HepG2 (cell line): ENCODE measurements around the gene ZNF444. TPM values are rescaled to one million over a fixed set of nuclear protein-coding genes. Genes with fewer than 3 reads are reported as not detected.

ENCODE experiments used
- ATAC-seq: fragments of 200-7000 bp; cut with Tn5 transposase; 3 replicates; pipeline ENCODE4 v1.9.1; 2020; ENCODE audit warnings: mild to moderate bottlenecking, moderate library complexity
- BruUV-seq: library from RNA; stranded (reverse); fragments of 400-500 nt; replicated peaks from 2 replicates; lab custom pipeline; 2021; lab: Mats Ljungman, UMichigan
- CTCF ChIA-PET: fragments of 300-600 bp; formaldehyde crosslinking; extraction: SDS; loops from one replicate; lab custom pipeline; 2021; ENCODE audit warnings: low total read pairs, inconsistent platforms, low intra/inter-chr PET ratio; lab: Yijun Ruan, JAX
- POLR2A ChIA-PET: fragments of 350-600 bp; sonication (Branson Sonifier 250); formaldehyde crosslinking; loops from one replicate; lab custom pipeline; 2020; ENCODE audit warnings: antibody characterized with exemption, inconsistent platforms; lab: Yijun Ruan, JAX
- DNase-seq: peaks from one replicate; pipeline ENCODE4 v3.0.0-alpha.2; 2015; ENCODE audit warnings: low spot score
- FAIRE-seq: peaks from 3 replicates; lab custom pipeline; 2011; peaks lifted over from hg19 to GRCh38; lab: Jason Lieb, UNC
- H2AFZ ChIP-seq: one replicate; pipeline ENCODE4 v1.6.1; 2011; ENCODE audit warnings: low read length, inconsistent platforms
- H3K27ac ChIP-seq: fragments of 300-600 bp; 3 replicates; pipeline ENCODE4 v1.8.0; 2011; ENCODE audit warnings: mixed run types, mild to moderate bottlenecking, mixed read lengths, low read length, inconsistent platforms; ENCODE audit not compliant: insufficient read depth; ENCODE audit errors: extremely low read length
- H3K27me3 ChIP-seq, 2 experiments: fragments of 200-600 bp in 1 of 2; 2 replicates in 1 of 2; 3 replicates in 1 of 2; pipeline versions ENCODE4 v1.6.0 to v1.8.0; 2011; ENCODE audit warnings: low read length in 2 of 2, mild to moderate bottlenecking in 2 of 2, moderate library complexity in 2 of 2, inconsistent platforms in 1 of 2; ENCODE audit not compliant: insufficient read depth in 2 of 2, control insufficient read depth in 1 of 2
- H3K36me3 ChIP-seq, 2 experiments: fragments of 200-600 bp in 1 of 2; replicated peaks in 1 of 2; 2 replicates in 1 of 2; 3 replicates in 1 of 2; pipeline versions ENCODE4 v1.5.1 to v1.8.0; 2011; ENCODE audit warnings: low read length in 2 of 2, inconsistent platforms in 1 of 2; ENCODE audit not compliant: insufficient read depth in 2 of 2, control insufficient read depth in 1 of 2
- H3K4me1 ChIP-seq: 2 replicates; pipeline ENCODE4 v1.5.1; 2012; ENCODE audit warnings: low read length, inconsistent platforms; ENCODE audit not compliant: insufficient read depth
- H3K4me2 ChIP-seq: 2 replicates; pipeline ENCODE4 v1.6.0; 2011; ENCODE audit warnings: low read depth, low read length, inconsistent platforms
- H3K4me3 ChIP-seq, 3 experiments: fragments of 200-600 bp in 1 of 3; sonication (generic), shearing (Covaris generic) in 1 of 3; replicated peaks in 1 of 3; 2 replicates each; pipeline ENCODE4 v1.5.1; 2011 to 2016; ENCODE audit warnings: low read length in 3 of 3, inconsistent platforms in 2 of 3, low read depth in 2 of 3, mild to moderate bottlenecking in 2 of 3, control low read depth in 1 of 3, mixed read lengths in 1 of 3; ENCODE audit not compliant: insufficient read depth in 1 of 3
- H3K79me2 ChIP-seq: one replicate; pipeline ENCODE4 v1.6.1; 2011; ENCODE audit warnings: low read length, inconsistent platforms; ENCODE audit not compliant: insufficient read depth
- H3K9ac ChIP-seq: 2 replicates; pipeline ENCODE4 v1.6.0; 2011; ENCODE audit warnings: mild to moderate bottlenecking, low read depth, low read length, inconsistent platforms; ENCODE audit not compliant: insufficient read depth
- H3K9me3 ChIP-seq: 2 replicates; pipeline ENCODE4 v1.5.1; 2012; ENCODE audit warnings: mild to moderate bottlenecking, low read length
- H4K20me1 ChIP-seq: 2 replicates; pipeline ENCODE4 v1.6.0; 2011; ENCODE audit warnings: inconsistent platforms, mild to moderate bottlenecking, low read length, moderate library complexity; ENCODE audit not compliant: insufficient read depth
- CBFB ChIP-seq: sonication (generic); formaldehyde crosslinking; IDR thresholded peaks from 2 replicates; pipeline ENCODE4 v1.4.0; 2020; ENCODE audit warnings: missing genetic modification reagents
- LRRFIP1 ChIP-seq: sonication (generic); formaldehyde crosslinking; conservative IDR thresholded peaks from 2 replicates; pipeline ENCODE4 v1.4.0; 2020; ENCODE audit warnings: missing genetic modification reagents
- MYNN ChIP-seq: sonication (generic); formaldehyde crosslinking; IDR thresholded peaks from 2 replicates; pipeline ENCODE4 v1.4.0; 2020; ENCODE audit warnings: mild to moderate bottlenecking, low read depth, missing genetic modification reagents
- RBFOX2 ChIP-seq: fragments of 200-400 bp; formaldehyde crosslinking; IDR thresholded peaks from 2 replicates; pipeline ENCODE4 v1.6.1; 2017; ENCODE audit warnings: low read depth, mild to moderate bottlenecking, low read length
- RBM22 ChIP-seq: fragments of 200-400 bp; formaldehyde crosslinking; optimal IDR thresholded peaks from 2 replicates; pipeline ENCODE3; 2017; ENCODE audit warnings: mild to moderate bottlenecking, low read length, moderate library complexity
- ZBTB39 ChIP-seq: sonication (generic); formaldehyde crosslinking; IDR thresholded peaks from 2 replicates; pipeline ENCODE4 v1.5.0; 2020; ENCODE audit warnings: missing genetic modification reagents
- ZNF136 ChIP-seq: sonication (generic); formaldehyde crosslinking; IDR thresholded peaks from 2 replicates; pipeline ENCODE4 v1.8.1; 2022; ENCODE audit warnings: low read depth, mild to moderate bottlenecking, moderate library complexity, missing genetic modification reagents
- ZNF205 ChIP-seq: IDR thresholded peaks from 2 replicates; pipeline ENCODE4 v1.6.1; 2018; ENCODE audit warnings: missing biosample characterization, missing genetic modification reagents
- ZNF562 ChIP-seq: sonication (generic); formaldehyde crosslinking; IDR thresholded peaks from 2 replicates; pipeline ENCODE4 v1.8.0; 2022; ENCODE audit warnings: missing genetic modification reagents, borderline replicate concordance
- WGBS: methylation state at CpG from one replicate; pipeline ENCODE4 v1.1.6; 2017; ENCODE audit warnings: low lambda C conversion rate; 5-methylcytosine and 5-hydroxymethylcytosine counted together
- in situ Hi-C: cut with HindIII; loops from 2 replicates; pipeline ENCODE4 v1.10.0; 2017; ENCODE audit warnings: low pct_unique_long_range_greater_than_20kb; ENCODE audit not compliant: extremely low pct_ligation_motif_present
- intact Hi-C: fragments of 100-400 bp; cut with micrococcal nuclease; formaldehyde crosslinking; loops from one replicate; pipeline ENCODE4 v1.10.0; 2022; ENCODE audit not compliant: unreplicated experiment
- polyA plus RNA-seq, 8 experiments: library from polyadenylated mRNA; depleted of rRNA in 3 of 8; stranded (reverse) in 7 of 8; unstranded in 1 of 8; fragments of >200 nt; fragmentation: Illumina TruSeq in 4 of 8; extraction: Trizol in 4 of 8; gene quantifications; 2 replicates each; pipeline versions ENCODE4 v1.2.1 to v1.2.3, GENCODE V29; 2011 to 2016; ENCODE audit warnings: low read depth in 4 of 8, missing spikeins in 1 of 8, mixed read lengths in 1 of 8; ENCODE audit not compliant: insufficient read depth in 1 of 8
- total RNA-seq, 5 experiments: library from RNA; depleted of rRNA; stranded (reverse); fragments of >200 nt; fragmentation: Illumina TruSeq; extraction: Trizol; gene quantifications; 2 replicates each; pipeline ENCODE4 v1.2.3, GENCODE V29; 2016; ENCODE audit warnings: low read depth in 1 of 5

ZNF444 gene
- total and polyA plus RNA-seq, 2 of the 13 experiments (the other 11 are each of a cell fraction or from before 2014, with no cell fraction given) = 27.4 to 30.3 TPM

- TF ChIP-seq ZNF205 (CRISPR knock-in tag) (no peak), ZBTB39 (CRISPR knock-in tag) (no peak), MYNN (CRISPR knock-in tag) (no peak), ZNF562 (no peak), CBFB (no peak), ZNF136 (CRISPR knock-in tag) (no peak), RBM22 (peak; percentile 49)
These were observed 26.9 kb upstream of the ZNF444 start (continued) for GRCh38 chr19:56114051-56114777.

GRCh38 chr19:56114778-56115110 lies 26.3 kb upstream of the ZNF444 start:
- no peak overlapping the region for H3K4me3 ChIP-seq
- ChIA-PET POLR2A (interaction anchor here (0.7 kb wide), 1 partner anchor 55 kb away, joined by 3 read pairs; no protein-coding TSS in a partner anchor), CTCF (no interaction called here)
- TF ChIP-seq LRRFIP1 (CRISPR knock-in tag) = no peak
- TF ChIP-seq RBFOX2 = peak; percentile 41; the same call in 1 of the 2 replicates
- peaks cover 90% of the 10 kb centered on the region for H3K4me1 ChIP-seq
- FAIRE-seq (no peak), DNase-seq (no peak), ATAC-seq (no peak)
- peaks cover 8 to 16% of the 10 kb centered on the region in 2 experiments for H3K36me3 ChIP-seq
- over 99% methylated on average over 10 of the region's 10 CpGs for WGBS
- BruUV-seq = no TSS peak
- in situ Hi-C loops = no loop called here
- H2AFZ ChIP-seq = no peak overlapping the region
- peaks cover 91% of the 10 kb centered on the region for H3K79me2 ChIP-seq
- H4K20me1 ChIP-seq = peaks cover 92% of the 10 kb centered on the region
- H3K4me2 ChIP-seq = no peak overlapping the region
- H3K27me3 ChIP-seq = no peaks in the 10 kb centered on the region; a peak in 1 of 5 replicates
- H3K9me3 ChIP-seq = no peaks in the 10 kb centered on the region
- intact Hi-C loops = loop anchor here (5.0 kb wide), 1 partner anchor 777 kb away; the partner anchor contains the start of gene KMT5C
- no peak overlapping the region for H3K9ac ChIP-seq
- H3K27ac ChIP-seq = no peak overlapping the region
